Activated CD4-positive, CD25-positive, alpha-beta regulatory T cell treated with anti-CD3 and anti-CD28 coated beads, Interleukin-2, amount 50 U/mL, for 72 hours (primary cell): ENCODE data around the gene DNAJC3.
"Not testable (repeated sequence)": the region's sequence is repeated elsewhere in the genome, so short reads cannot be mapped to it uniquely, and the experiment has no call there.

Source experiments
- DNase-seq: peaks from one replicate; pipeline ENCODE4 v3.0.0; 2021

The DNAJC3 gene, protein sequence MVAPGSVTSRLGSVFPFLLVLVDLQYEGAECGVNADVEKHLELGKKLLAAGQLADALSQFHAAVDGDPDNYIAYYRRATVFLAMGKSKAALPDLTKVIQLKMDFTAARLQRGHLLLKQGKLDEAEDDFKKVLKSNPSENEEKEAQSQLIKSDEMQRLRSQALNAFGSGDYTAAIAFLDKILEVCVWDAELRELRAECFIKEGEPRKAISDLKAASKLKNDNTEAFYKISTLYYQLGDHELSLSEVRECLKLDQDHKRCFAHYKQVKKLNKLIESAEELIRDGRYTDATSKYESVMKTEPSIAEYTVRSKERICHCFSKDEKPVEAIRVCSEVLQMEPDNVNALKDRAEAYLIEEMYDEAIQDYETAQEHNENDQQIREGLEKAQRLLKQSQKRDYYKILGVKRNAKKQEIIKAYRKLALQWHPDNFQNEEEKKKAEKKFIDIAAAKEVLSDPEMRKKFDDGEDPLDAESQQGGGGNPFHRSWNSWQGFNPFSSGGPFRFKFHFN

DNA sequence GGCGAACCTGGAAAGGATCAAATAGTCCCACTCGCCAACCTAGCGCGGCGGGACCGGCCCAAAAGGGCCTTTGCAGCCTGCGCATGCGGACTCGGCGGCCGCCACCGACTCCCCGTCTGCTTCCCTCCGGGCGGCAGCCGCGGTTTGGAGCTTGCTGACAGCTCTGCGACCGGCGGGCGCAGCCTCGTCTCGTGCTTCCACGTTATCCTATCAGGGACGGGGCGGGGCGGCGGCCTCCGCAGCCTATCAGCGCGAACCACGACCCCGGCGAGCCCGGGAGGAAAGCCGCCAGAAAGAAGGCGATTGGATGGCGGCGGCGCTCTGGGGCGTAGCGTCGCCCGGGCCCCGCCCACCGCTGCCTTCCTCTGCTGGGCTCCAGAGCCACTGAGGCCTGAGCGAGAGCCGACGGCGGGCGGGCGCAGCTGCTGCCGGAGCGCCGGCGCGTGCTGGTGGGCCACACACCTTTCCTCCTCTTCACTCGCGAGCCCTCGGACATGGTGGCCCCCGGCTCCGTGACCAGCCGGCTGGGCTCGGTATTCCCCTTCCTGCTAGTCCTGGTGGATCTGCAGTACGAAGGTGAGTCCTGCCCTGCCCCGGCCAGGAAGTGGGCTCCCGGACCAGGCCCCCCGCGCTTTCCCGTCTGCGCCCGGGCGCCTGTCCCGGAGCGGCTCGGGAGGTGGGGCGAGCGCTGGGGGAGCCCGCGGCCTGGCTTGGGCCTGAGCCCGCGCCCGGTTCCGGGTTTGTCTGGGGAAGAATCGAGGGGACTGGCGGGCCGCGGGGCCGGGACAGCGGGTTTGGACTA lies at the start of gene DNAJC3:
Gene DNAJC3 (plus strand): TSS at position 378 of the 802 bp plus-strand sequence. CDS start 117 bp downstream, at position 495.
- peak; percentile 97 for DNase-seq

DNA sequence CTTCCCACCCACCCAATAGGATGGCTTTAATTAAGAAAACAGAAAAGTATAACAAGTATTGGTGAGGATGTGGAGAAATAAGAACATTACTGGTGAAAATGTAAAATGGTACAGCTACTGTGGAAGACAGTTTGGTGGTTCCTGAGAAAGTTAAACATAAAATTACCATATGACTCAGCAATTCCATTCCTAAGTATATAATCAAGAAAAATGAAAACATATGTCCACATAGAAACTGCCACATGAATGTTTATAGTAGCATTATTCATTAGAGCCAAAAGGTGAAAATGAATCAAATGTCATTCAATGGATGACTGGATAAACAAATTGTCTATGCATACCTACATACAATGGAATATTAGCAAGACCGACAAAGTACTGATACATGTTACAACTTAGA lies 49.3 kb upstream of the DNAJC3 start:
- DNase-seq: no peak

DNA sequence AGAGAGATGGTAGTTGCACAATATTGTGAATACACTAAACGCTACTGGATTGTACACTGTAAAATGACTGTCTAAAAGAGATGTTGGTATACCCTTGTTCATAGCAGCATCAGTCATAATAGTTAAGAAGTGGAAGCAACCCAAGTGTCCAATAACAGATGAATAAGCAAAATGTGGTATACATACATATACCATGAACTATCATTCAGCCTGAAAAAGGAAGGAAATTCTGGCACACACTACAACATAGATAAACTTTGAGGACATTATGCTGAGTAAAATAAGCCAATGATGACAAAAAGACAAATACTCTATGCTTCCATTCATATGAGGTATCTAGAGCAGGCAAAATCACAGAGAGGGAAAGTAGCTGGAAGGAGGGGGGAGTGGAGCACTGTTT lies 48.5 kb upstream of the DNAJC3 start:
- no peak for DNase-seq

DNA sequence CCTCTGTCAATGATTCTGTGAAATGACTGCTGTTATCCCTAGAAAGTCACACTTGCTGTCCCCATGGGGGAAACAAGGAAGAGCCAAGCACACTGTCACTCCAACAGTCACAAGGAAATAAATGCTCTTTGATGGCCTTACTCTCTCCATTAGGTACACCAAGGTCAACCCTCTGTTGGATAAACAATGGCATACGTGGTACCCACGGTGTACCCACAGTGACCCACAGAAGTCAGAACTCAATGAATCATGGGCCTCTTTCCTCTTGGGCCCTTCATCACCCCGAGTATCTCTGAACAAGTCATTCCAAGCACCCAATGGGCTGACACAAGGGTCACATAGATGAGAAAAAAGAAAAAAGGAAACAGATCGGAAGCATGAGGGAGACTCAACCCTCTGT lies 47.9 kb upstream of the DNAJC3 start:
- DNase-seq: no peak

DNA sequence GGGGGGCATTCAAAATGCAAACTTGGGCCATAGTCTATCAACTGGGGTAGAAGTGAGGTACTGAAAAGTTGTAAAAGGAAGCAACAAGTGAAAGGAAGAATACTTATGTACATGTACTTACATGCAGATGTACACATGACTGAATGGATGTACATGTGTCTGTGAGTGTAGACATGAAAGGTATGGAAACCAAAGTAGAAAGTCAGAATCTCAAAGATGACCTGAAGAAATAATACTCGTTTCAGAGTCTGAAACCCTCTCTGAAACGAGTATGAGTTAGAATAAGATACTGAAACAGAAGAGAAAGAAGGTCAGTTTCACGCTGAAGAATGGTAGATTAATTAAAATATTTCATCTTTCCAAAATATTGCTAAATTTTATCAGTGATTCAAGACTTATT lies 46.3 kb upstream of the DNAJC3 start:
- DNase-seq: no peak

DNA sequence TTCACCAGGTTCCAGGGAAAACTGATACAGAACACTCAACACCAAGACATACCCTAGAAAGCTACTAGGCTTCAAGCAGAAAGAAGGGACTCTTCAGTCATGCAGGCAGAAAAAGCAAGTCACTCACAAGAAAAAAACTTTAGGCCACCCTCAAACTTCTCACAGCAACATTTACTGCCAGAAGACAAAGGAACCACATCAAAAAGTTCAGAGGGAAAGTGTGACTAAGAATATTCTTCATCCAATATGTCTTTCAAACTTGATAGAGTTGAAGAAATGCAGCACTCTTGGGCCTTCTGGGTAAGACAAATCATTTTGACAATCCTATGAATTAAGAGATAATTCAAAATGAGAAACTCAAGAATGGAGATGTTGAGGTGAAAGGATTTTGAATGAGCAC lies 40.1 kb upstream of the DNAJC3 start:
- DNase-seq: no peak

DNA sequence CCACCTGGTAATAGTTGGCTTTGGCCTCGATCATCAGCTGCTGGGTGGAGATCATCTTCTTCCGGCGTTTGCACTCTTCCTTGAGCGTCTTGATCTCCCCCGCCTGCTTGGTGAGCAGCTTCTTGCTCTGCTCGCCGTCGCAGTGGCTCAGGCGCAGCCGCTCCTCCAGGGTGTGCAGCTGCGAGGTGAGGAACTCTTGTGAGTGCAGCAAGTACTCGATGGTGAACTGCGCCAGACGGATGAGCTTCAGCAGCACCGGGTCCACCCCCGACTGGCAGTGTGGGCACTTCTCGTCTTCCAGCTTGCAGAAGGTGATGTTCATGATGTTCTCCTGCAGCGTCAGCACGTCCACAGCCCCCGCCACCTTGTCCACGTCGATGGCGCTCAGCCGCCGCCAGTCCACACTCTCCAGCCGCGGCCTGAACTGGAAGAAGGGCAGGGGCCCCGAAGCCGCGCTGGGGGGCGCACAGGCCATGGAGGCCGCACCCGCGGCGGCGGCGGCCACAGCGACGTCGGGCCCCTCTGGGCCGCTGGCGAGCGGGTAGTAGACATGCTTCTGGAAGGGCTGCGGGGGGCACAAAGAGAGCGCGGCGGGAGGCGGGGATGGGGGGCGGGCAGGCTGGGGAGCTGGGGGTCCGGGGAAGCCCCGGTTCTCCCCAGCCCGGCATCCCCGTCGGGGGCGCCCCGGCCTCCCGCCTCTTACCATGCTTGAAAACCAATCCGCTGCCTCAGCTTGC lies 35.5 kb upstream of the DNAJC3 start:
- DNase-seq: no peak

DNA sequence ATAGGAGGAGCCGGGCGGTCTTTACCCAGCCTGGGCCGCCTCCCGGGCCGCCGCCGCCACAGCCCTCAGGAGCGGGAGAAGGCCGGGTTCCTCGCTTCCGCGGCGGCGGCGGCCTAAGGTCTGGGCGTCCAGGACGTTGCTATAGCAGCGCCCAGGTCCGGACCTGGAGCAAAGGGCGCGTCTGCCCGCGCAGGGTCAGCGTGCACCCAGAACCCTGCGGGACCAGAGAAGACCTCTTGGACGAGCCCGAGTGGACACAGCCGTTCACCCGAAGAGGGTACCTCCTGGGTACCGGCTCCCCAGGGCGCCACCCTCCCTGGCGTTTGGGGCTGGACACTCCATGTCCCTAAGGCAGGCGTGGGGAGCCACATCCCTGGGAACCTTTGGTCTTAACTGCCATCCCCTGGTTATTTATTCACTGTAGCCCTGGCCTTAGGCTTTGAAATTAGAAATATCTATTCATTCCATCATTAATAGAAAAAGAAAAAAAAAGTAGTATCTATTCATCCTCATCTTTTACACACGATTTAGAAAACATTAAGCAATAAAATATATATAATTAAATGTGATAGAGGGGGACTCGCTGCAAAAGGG lies 34.8 kb upstream of the DNAJC3 start:
- no peak for DNase-seq

DNA sequence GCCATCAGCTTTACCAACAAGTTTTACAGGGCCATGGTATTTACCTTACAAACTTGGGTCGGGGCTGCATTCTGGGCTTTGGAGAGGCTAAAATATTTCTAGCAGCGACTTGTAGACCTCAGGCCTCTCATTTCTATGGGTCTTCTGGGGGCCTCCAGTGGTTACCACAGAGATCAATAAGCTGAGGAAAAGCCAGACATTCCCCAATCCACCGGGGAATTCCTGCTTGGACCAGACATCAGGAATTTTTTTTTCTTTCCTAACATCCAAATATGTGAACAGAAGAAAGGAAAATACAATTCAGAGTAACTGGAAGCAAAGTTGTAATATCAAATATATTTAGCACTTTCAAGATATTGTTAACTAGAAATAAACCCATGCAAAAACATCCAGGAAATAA lies 33.9 kb upstream of the DNAJC3 start:
- DNase-seq: no peak

DNA sequence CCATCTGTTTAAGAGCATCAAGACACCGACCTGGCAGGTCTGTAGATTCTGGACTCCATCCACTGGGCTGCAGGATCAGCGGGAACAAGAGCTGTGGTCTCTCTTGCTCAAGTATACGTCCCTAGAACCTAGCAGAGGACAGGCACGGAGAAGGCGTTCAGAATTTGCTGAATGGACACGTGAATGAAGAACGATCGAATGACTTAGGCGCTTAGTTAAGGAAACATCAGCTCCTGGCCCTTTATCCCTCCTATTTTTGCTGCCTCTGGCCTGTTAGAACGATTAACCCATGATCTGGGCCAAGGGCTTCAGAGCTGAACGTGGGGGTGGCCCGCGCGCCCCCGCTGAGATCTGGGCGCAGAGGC lies 33.4 kb upstream of the DNAJC3 start:
- no peak for DNase-seq

DNA sequence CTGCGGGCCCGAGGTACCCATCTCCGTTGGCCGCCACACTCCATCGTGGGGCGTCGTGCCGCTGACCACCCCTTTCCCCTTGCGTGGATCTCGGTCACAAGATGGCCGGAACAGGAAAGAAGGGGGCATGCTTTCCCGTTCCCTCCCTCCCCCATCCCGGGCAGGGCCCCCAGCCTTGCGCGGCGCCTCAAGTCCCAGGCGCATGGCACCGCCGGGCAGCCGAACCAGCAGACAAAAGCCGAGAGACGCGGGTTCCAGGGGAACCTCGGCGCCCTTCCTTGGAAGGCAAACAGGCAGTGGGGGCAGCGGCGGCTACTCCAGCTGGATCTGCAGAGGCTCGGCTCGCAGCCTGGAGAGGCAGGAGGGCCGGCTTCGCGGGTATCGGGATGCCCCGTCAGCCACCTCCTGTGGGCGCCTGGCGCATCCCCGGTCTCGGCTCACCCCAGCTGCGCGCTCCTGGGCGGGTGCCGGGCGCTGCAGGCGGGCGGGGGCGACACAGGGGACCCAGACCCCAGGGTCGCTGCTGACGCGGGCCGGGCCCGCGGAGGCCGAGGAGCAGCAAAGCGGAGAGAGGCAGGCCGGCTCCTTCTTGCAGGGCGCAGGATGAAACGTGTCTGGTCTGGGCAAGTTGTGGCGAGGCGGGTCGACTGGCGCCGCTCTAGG lies 32.9 kb upstream of the DNAJC3 start:
- DNase-seq: no peak

DNA sequence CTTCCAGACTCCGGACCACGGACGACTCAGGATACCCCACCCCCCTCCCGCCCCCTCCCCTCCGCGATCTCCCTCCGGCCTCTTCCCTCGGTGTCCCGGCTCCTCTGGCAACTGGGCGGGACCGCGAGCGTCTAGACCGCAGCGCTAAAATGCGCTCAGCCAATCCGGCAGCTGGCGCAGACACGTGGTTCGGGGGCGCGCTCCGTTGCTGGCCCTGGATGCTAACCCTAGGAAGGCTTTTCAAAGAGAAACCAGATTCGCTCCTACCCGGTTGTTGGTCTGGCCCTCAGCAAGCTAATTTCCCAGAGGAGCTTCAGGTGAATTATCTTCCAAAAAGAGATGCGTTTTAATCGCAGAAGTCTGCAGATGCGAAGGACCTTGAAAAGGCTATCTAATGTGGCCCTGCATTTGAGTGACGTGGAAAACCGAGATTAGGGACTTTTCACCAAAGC lies 32.3 kb upstream of the DNAJC3 start, which contains the start of gene DZIP1:
Gene DZIP1 (minus strand): TSS at position 106 of the 452 bp plus-strand sequence. CDS start 2,677 bp downstream, outside the sequence.
- DNase-seq: no peak

DNA sequence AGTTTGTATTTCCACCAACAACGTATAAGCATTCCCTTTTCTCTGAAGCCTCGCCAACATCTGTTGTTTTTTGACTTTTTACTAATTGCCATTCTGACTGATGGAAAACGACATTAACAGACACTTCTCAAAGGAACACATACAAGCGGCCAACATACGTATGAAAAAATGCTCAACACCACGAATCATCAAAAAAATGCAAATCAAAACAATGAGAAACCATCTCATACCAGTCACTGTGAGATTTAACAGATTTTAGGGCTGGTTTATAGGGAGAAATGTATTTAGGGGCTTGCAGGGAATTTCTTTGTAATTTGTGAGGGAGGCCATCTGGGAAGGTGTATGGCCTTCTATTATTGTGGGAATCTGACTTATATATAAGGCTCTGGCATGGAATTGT lies 29.6 kb upstream of the DNAJC3 start:
- no peak for DNase-seq

DNA sequence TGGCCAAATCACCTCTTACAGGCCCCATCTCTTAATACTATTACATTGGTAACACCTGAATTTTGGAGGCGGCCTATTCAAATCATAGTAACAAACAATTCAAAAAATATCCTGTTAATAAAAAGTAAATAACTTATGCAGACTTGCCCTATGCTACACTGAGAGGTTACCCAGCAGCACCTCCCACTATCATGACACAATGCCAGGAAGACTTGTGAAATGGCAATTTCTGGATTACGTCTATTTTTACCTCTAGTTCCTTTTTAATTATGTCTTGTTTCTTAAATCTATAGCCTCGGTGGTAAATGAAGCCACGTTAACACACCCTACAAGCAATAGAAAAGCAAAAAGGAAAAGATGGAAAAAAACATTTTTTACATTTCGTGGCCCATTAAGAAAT lies 26.2 kb upstream of the DNAJC3 start:
- no peak for DNase-seq

DNA sequence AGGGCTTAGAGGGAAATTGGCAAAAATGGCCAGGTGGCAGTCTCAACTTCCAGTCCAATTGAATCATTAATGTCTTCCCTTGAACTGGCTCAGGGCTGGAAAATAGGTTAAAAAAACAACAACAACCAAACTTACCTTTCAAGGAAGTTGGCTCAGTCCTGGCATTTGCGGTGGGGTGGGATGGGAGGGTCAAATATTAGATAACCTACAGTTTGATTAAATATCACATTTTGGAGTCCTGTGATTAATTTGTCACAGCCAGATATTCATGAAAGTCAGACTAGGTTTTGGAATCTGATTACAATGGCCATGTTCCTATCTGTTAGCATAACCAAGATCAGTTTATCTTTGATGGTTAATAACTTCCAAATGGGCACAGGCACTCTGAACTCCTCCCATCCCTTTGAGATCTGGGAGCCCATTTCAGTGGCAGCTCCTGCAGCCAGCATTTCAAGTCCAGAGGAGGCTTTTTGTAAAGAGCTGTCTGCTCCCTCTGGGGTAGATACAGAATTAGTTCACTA lies 24.6 kb upstream of the DNAJC3 start:
- no peak for DNase-seq

DNA sequence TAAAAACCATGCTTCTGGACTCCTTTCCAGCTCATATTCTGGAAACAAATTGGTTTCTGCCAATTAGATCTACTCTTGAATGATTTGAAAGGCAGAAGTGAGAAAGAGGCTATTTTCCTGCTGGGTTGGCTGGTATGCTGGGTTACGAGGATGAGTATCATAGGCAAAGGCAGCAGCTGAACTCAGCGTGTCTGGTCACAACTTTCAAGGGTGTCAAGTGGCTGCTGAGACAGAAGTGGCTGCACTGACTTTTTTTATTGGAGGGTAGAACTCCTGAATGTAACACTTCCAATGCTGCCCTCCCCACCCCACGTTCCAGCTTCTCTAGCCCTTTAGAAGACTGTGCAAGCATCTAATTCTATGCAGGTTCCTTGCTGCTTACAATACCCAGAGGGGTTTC lies 24.1 kb upstream of the DNAJC3 start:
- no peak for DNase-seq

DNA sequence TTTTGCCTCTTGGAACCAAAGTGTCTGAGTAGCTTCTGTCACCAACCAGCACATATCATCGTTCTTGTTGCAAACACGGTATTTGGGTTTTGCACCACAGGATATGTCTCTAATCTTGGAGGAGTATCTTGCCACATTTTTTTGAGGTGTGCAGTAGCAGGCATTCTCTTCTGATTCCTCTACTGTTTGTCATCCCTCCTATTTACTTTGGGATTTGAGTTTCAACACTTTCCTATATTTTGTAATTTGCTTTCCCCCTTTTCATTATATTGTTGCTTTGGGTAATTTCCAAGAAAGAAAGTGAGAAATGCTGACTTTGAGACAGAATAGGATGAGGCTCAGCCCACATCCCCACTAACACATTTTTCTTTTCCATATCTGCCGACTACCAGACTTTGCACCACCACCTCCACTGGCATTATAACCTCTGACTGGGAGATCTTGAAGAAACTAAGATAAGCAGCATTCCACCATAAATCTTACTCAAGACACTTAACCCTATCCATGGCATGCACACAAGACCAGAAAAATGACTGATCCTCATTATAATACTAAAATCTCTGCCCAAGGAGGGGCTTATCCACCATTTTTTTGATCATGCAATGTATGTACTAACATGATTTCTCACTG lies 20.4 kb upstream of the DNAJC3 start:
- DNase-seq: no peak

DNA sequence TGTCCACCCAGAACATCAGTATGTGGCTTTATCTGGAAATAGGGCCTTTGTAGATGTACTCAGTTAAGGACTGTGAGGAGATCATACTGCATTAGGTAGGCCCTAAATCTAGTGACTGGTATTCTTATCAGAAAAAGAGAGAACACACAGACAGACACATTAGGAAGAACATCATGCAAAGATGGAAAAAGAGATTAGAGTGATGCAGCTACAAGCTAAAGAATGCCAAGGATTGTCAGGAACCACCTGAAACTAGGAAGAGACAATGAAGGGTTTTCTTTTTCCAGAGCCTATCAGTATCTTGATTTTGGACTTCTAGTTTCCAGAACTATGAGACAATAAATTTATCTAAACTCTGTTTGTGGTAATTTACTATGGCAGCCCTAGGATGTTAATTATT lies 17.4 kb upstream of the DNAJC3 start:
- no peak for DNase-seq

DNA sequence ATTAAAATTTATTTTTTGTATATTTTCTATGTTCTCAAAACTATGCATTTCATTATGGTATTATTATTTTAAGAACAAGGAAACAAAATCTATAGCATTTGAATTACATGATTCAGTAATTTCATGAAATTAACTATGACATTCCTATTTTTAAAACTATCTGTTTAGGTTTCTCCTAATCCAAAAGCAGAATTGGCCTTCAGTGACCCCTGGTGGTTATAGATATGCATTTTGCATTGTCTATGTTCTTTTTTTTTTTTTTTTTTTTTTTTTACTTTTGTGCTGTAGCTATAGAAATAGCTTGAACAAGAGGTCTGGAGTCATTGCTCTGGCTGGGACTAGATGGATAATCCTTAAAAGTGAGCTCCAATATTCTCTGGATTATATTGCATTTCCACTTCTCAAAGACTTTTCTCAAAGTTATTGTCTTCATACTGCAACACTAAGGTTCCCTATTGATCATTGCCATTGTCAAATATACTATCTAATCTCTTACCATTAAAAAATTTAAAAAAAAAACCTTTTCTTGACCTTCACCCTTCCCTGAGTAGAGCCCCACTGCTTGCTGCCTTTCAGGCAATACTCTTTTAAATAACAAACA lies 15.9 kb upstream of the DNAJC3 start:
- DNase-seq: no peak

DNA sequence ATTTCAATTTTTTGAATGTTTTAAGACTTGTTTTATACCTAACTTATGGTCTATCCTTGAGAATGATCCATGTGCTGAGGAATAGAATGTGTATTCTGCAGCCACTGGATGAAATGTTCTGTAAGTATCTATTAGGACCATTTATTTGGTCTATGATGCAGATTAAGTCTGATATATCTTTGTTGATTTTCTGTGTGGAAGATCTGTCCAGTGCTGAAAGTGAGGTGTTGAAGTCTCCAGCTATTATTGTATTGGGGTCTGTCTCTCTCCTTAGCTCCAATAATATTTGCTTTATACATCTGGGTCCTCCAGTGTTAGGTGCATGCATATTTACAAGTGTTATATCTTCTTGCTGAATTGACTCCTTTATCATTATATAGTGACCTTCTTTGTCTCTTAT lies 9.7 kb upstream of the DNAJC3 start:
- not testable (repeated sequence) for DNase-seq

DNA sequence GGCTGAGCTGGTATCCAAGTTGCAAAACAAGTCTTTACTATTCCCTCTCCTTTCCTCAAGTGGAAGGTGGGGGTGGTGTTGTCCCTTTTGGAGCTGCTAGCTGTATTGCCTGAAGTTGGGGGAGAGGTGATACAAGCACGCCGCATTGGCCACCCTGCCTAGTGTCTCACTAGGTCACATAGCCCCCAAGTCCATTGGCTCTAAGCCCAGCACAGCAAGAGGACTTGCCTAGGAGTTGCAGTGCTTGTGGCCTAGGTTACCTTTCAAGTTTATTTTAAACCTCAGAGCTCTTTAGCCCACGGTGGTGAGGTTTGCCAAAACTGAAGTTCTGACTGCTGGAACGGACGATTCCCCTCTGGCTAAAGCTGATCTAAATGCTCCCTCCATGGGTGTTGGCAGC lies 5.3 kb upstream of the DNAJC3 start:
- no peak for DNase-seq
